ENCODE measurements around the gene MNT. TPM values are rescaled to one million over a fixed set of nuclear protein-coding genes. Genes with fewer than 3 reads are reported as not detected.
A peak's percentile ranks its signal among the peaks of the same experiment; 100 is the strongest.

The MNT gene
- total RNA-seq, 1 donor from 2014 or later, result 41.0 TPM

DNA sequence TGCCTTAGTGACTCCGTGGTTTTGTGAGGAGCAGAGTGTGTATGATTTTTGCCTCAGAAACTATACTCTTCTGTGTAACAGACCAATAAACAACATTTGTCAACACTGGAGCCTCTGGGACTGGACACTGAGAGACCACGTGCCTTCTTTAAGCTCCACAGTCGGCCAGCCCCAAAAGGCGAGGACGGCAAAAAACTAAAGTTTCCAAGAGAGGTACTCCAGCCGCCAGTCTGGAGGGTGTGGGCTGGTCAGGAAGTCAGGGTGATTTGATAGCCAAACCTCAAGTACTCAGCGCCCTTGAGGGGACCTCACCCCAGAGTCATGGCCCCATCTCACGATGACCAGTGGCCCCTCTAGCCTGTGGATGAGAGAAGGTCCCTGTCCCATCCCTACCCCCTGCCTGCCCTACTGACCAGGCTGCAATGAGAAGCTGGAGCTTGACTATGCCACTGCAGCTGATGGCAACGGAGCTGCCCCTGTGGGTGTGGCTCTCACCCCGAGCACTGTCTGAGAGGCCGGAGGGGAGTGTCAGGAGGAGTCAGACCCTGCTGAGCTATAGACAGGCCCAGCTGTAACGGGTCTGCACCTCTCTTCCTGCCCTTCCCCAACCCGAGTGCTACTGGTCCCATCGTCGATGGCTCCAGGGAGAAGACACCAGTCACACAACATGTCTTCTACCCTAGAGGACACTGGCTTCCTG lies 19.8 kb downstream of the MNT start:
- Mint-ChIP-seq H3K4me1 (ENCODE audit: low read depth, unreplicated experiment) (peaks cover 31% of the 10 kb centered on the region), H3K4me3 (ENCODE audit: unreplicated experiment) (peak overlapping the region; percentile 25), H3K27me3 (ENCODE audit: unreplicated experiment) (peaks cover 10% of the 10 kb centered on the region), H3K36me3 (ENCODE audit: unreplicated experiment) (no peaks in the 10 kb centered on the region), H3K27ac (ENCODE audit: unreplicated experiment) (peak overlapping the region; percentile 79), H3K9me3 (ENCODE audit: unreplicated experiment) (peaks cover 13% of the 10 kb centered on the region)
- TF ChIP-seq, protein P1, sequence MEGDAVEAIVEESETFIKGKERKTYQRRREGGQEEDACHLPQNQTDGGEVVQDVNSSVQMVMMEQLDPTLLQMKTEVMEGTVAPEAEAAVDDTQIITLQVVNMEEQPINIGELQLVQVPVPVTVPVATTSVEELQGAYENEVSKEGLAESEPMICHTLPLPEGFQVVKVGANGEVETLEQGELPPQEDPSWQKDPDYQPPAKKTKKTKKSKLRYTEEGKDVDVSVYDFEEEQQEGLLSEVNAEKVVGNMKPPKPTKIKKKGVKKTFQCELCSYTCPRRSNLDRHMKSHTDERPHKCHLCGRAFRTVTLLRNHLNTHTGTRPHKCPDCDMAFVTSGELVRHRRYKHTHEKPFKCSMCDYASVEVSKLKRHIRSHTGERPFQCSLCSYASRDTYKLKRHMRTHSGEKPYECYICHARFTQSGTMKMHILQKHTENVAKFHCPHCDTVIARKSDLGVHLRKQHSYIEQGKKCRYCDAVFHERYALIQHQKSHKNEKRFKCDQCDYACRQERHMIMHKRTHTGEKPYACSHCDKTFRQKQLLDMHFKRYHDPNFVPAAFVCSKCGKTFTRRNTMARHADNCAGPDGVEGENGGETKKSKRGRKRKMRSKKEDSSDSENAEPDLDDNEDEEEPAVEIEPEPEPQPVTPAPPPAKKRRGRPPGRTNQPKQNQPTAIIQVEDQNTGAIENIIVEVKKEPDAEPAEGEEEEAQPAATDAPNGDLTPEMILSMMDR (IDR thresholded peaks at IDR 0.05; ENCODE audit: partially characterized antibody, unreplicated experiment), result no peak
- no peak for DNase-seq

GRCh38 chr17:2380226-2380922 lies 20.5 kb downstream of the MNT start:
- peak overlapping the region; percentile 79 for H3K27ac Mint-ChIP-seq (ENCODE audit: unreplicated experiment)
- TF ChIP-seq, protein P1 (IDR thresholded peaks at IDR 0.05; ENCODE audit: partially characterized antibody, unreplicated experiment), result no peak
- peaks cover 31% of the 10 kb centered on the region for H3K4me1 Mint-ChIP-seq (ENCODE audit: low read depth, unreplicated experiment)
- no peaks in the 10 kb centered on the region for H3K36me3 Mint-ChIP-seq (ENCODE audit: unreplicated experiment)
- no peak for DNase-seq
- peaks cover 13% of the 10 kb centered on the region for H3K9me3 Mint-ChIP-seq (ENCODE audit: unreplicated experiment)
- peaks cover 10% of the 10 kb centered on the region for H3K27me3 Mint-ChIP-seq (ENCODE audit: unreplicated experiment)
- peak overlapping the region; percentile 30 for H3K4me3 Mint-ChIP-seq (ENCODE audit: unreplicated experiment)

DNA sequence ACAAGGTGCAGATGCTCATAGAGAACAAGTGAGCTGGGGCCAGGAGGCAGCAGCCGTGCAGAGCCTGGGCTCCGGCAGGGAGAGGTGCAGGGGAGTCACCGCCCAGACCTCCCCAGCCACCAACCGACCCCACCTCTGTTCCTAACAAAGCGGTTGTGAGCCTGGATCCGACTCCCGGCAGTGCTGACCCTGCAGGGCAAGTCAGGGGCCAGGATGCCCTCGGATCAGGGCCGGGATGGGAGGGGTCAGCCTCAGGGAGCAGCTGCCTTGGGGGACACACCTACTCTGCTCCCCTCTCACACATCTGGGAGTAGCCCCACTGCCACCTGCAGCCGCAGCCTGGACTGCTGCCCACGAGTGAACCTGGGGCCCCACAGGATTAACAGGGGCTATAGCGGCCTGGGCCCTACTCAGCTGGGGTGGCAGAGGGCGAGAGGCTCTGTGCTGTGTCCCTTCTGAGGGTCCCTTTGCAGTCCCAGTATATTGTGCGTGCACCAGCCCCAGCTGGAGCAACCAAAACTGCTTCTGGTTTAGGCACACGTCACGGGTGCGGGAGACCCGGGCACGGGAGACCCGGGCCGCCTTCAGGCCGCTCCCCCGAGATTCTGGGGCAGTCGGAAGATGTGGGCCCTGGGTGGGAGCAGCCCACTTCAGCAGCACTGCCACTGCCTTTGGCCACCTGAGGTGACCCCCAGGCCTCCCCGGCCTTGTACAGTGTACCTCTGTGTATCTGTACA lies 21.2 kb downstream of the MNT start:
- Mint-ChIP-seq H3K27ac (ENCODE audit: unreplicated experiment) (peak overlapping the region; percentile 79), H3K4me1 (ENCODE audit: low read depth, unreplicated experiment) (peaks cover 28% of the 10 kb centered on the region), H3K4me3 (ENCODE audit: unreplicated experiment) (peak overlapping the region; percentile 30), H3K36me3 (ENCODE audit: unreplicated experiment) (no peaks in the 10 kb centered on the region), H3K9me3 (ENCODE audit: unreplicated experiment) (peaks cover 13% of the 10 kb centered on the region), H3K27me3 (ENCODE audit: unreplicated experiment) (peaks cover 10% of the 10 kb centered on the region)
- TF ChIP-seq, protein P1 (IDR thresholded peaks at IDR 0.05; ENCODE audit: partially characterized antibody, unreplicated experiment), result no peak
- DNase-seq, result no peak

DNA sequence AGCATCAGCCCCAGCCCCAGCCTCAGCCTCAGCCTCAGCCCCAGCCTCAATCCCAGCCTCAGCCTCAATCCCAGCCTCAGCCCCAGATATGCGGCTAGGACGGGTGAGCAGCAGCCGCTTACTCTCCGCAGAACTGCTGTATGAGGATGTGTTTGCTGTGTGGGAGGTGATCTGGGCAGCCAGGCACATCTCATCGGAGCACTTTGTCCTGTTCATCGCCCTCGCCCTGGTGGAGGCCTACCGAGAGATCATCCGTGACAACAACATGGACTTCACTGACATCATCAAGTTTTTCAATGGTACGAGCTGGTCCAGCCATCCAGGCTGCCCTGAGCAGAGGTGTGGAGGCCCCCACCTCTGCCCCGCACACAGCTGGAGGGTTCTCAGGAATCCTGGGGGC lies 22.0 kb downstream of the MNT start:
- DNase-seq, result no peak
- Mint-ChIP-seq H3K9me3 (ENCODE audit: unreplicated experiment) (peaks cover 10% of the 10 kb centered on the region), H3K4me1 (ENCODE audit: low read depth, unreplicated experiment) (peaks cover 22% of the 10 kb centered on the region), H3K36me3 (ENCODE audit: unreplicated experiment) (no peaks in the 10 kb centered on the region), H3K4me3 (ENCODE audit: unreplicated experiment) (no peak overlapping the region), H3K27me3 (ENCODE audit: unreplicated experiment) (peaks cover 5% of the 10 kb centered on the region), H3K27ac (ENCODE audit: unreplicated experiment) (peak overlapping the region; percentile 22)
- TF ChIP-seq, protein P1 (IDR thresholded peaks at IDR 0.05; ENCODE audit: partially characterized antibody, unreplicated experiment), result no peak

Data from glutamatergic neuron (in vitro differentiated cells).